IMR-90 (cell line): ENCODE results near the gene TRIO. TPM values are rescaled to one million over a fixed set of nuclear protein-coding genes. Genes with fewer than 3 reads are reported as not detected.

ENCODE experiments used
- ATAC-seq: fragments of 200-7000 bp; cut with Tn5 transposase; 2 replicates; pipeline ENCODE4 v1.9.1; 2020; ENCODE audit warnings: low read depth, mild to moderate bottlenecking, moderate library complexity
- BruUV-seq: library from RNA; stranded (reverse); fragments of 400-500 nt; replicated peaks from 2 replicates; lab custom pipeline; 2021; lab: Mats Ljungman, UMichigan
- CTCF ChIA-PET: fragments of 300-600 bp; formaldehyde crosslinking; extraction: SDS; loops from one replicate; lab custom pipeline; 2021; ENCODE audit warnings: antibody characterized with exemption; lab: Yijun Ruan, JAX
- POLR2A ChIA-PET: fragments of 300-600 bp; sonication (Branson Sonifier 250); formaldehyde crosslinking; loops from one replicate; lab custom pipeline; 2022; ENCODE audit warnings: antibody characterized with exemption; ENCODE audit not compliant: unreplicated experiment; lab: Charles Lee
- DNase-seq: peaks from one replicate; pipeline ENCODE4 v3.0.0; 2013
- H2AFZ ChIP-seq: replicated peaks from 2 replicates; pipeline ENCODE3; 2013; ENCODE audit warnings: low read length, mild to moderate bottlenecking; ENCODE audit not compliant: poor library complexity
- H2AK5ac ChIP-seq: 2 replicates; pipeline ENCODE4 v1.6.1; 2013; ENCODE audit warnings: low read depth, low read length, inconsistent platforms
- H2AK9ac ChIP-seq: replicated peaks from 2 replicates; pipeline ENCODE3; 2013; ENCODE audit warnings: mild to moderate bottlenecking, low read depth, low read length, moderate library complexity; ENCODE audit not compliant: poor library complexity
- H2BK120ac ChIP-seq: 2 replicates; pipeline ENCODE4 v1.6.1; 2013; ENCODE audit warnings: low read depth, low read length, inconsistent platforms
- H2BK15ac ChIP-seq: 3 replicates; pipeline ENCODE4 v1.6.1; 2013; ENCODE audit warnings: low read depth, low read length, inconsistent platforms
- H2BK20ac ChIP-seq: 2 replicates; pipeline ENCODE4 v1.6.1; 2013; ENCODE audit warnings: low read depth, mild to moderate bottlenecking, inconsistent platforms, low read length, moderate library complexity
- H2BK5ac ChIP-seq: 2 replicates; pipeline ENCODE4 v1.6.1; 2013; ENCODE audit warnings: mild to moderate bottlenecking, low read depth, low read length, inconsistent platforms; ENCODE audit not compliant: poor library complexity, severe bottlenecking
- H3K14ac ChIP-seq: replicated peaks from 2 replicates; pipeline ENCODE4 v1.6.1; 2013; ENCODE audit warnings: low read depth, low read length, inconsistent platforms
- H3K18ac ChIP-seq: 2 replicates; pipeline ENCODE4 v1.6.1; 2013; ENCODE audit warnings: low read depth, low read length, control low read depth
- H3K23ac ChIP-seq: 2 replicates; pipeline ENCODE4 v1.6.1; 2013; ENCODE audit warnings: low read depth, low read length, inconsistent platforms
- H3K27ac ChIP-seq: 2 replicates; pipeline ENCODE4 v1.5.1; 2013; ENCODE audit warnings: mild to moderate bottlenecking, control low read depth, low read length; ENCODE audit not compliant: insufficient read depth
- H3K27me3 ChIP-seq: 2 replicates; pipeline ENCODE4 v1.6.1; 2013; ENCODE audit warnings: low read length; ENCODE audit not compliant: control insufficient read depth, insufficient read depth
- H3K36me3 ChIP-seq: 2 replicates; pipeline ENCODE4 v1.6.1; 2013; ENCODE audit warnings: low read length, mixed read lengths; ENCODE audit not compliant: control insufficient read depth, insufficient read depth
- H3K4ac ChIP-seq: 2 replicates; pipeline ENCODE4 v1.6.1; 2013; ENCODE audit warnings: low read depth, low read length, inconsistent platforms
- H3K4me1 ChIP-seq: 2 replicates; pipeline ENCODE4 v1.6.1; 2013; ENCODE audit warnings: low read length, mixed read lengths; ENCODE audit not compliant: control insufficient read depth, insufficient read depth
- H3K4me2 ChIP-seq: 2 replicates; pipeline ENCODE4 v1.6.1; 2013; ENCODE audit warnings: low read depth, mild to moderate bottlenecking, control low read depth, low read length, moderate library complexity
- H3K4me3 ChIP-seq: 2 replicates; pipeline ENCODE4 v1.5.1; 2013; ENCODE audit warnings: low read depth, mild to moderate bottlenecking, control low read depth, low read length, moderate library complexity; ENCODE audit not compliant: insufficient read depth
- H3K56ac ChIP-seq: 2 replicates; pipeline ENCODE4 v1.6.1; 2013; ENCODE audit warnings: low read length, inconsistent platforms; ENCODE audit not compliant: insufficient read depth; ENCODE audit errors: extremely low read depth
- H3K79me1 ChIP-seq, 2 experiments: 2 replicates each; pipeline ENCODE4 v1.6.1; 2013; ENCODE audit warnings: low read length in 2 of 2, inconsistent platforms in 1 of 2, low read depth in 1 of 2
- H3K9ac ChIP-seq: 2 replicates; pipeline ENCODE4 v1.6.1; 2013; ENCODE audit warnings: low read depth, low read length, control low read depth
- H3K9me1 ChIP-seq: 2 replicates; pipeline ENCODE4 v1.6.1; 2013; ENCODE audit warnings: low read length, inconsistent platforms; ENCODE audit not compliant: insufficient read depth
- H3K9me3 ChIP-seq: 2 replicates; pipeline ENCODE4 v1.6.1; 2013; ENCODE audit warnings: low read length; ENCODE audit not compliant: control insufficient read depth, insufficient read depth
- H4K20me1 ChIP-seq: 2 replicates; pipeline ENCODE4 v1.6.1; 2013; ENCODE audit warnings: low read length, inconsistent platforms; ENCODE audit not compliant: insufficient read depth
- H4K5ac ChIP-seq: 2 replicates; pipeline ENCODE4 v1.6.1; 2013; ENCODE audit warnings: mild to moderate bottlenecking, low read depth, low read length, control low read depth
- H4K8ac ChIP-seq, 2 experiments: 2 replicates each; pipeline ENCODE4 v1.6.1; 2013; ENCODE audit warnings: low read depth in 2 of 2, low read length in 2 of 2, control low read depth in 1 of 2, inconsistent platforms in 1 of 2
- H4K91ac ChIP-seq: 2 replicates; pipeline ENCODE4 v1.6.1; 2013; ENCODE audit warnings: low read depth, low read length, inconsistent platforms; ENCODE audit not compliant: insufficient read depth
- BHLHE40 ChIP-seq: fragments of 150-350 bp; IDR thresholded peaks from 2 replicates; pipeline ENCODE4 v1.6.1; 2016; ENCODE audit warnings: mild to moderate bottlenecking, low read depth, low read length
- CEBPB ChIP-seq: IDR thresholded peaks from 2 replicates; pipeline ENCODE4 v1.6.1; 2012; ENCODE audit warnings: low read depth, low read length, improper control_type of control experiment
- CHD1 ChIP-seq: IDR thresholded peaks from 2 replicates; pipeline ENCODE4 v1.6.1; 2012; ENCODE audit warnings: low read depth, low read length, improper control_type of control experiment
- CTCF ChIP-seq: conservative IDR thresholded peaks from 2 replicates; pipeline ENCODE4 v1.5.1; 2012; ENCODE audit warnings: mild to moderate bottlenecking, low read depth, low read length, improper control_type of control experiment
- ELK1 ChIP-seq: fragments of 150-350 bp; IDR thresholded peaks from 2 replicates; pipeline ENCODE4 v1.6.1; 2016; ENCODE audit warnings: low read depth, mild to moderate bottlenecking, low read length, moderate library complexity, borderline replicate concordance
- FOS ChIP-seq: fragments of 150-350 bp; IDR thresholded peaks from 2 replicates; pipeline ENCODE4 v1.6.1; 2016; ENCODE audit warnings: low read depth, low read length
- MAFK ChIP-seq: IDR thresholded peaks from 2 replicates; pipeline ENCODE4 v1.6.1; 2012; ENCODE audit warnings: low read depth, low read length, improper control_type of control experiment
- MAZ ChIP-seq: IDR thresholded peaks from 2 replicates; pipeline ENCODE4 v1.6.1; 2012; ENCODE audit warnings: low read depth, mild to moderate bottlenecking, low read length, improper control_type of control experiment, moderate library complexity, borderline replicate concordance
- MXI1 ChIP-seq: IDR thresholded peaks from 2 replicates; pipeline ENCODE4 v1.6.1; 2012; ENCODE audit warnings: low read depth, mild to moderate bottlenecking, low read length, moderate library complexity, borderline replicate concordance
- NFE2L2 ChIP-seq: fragments of 150-350 bp; IDR thresholded peaks from 2 replicates; pipeline ENCODE4 v1.6.1; 2016; ENCODE audit warnings: low read depth, mild to moderate bottlenecking, low read length
- POLR2A ChIP-seq: IDR thresholded peaks from 2 replicates; pipeline ENCODE4 v1.6.1; 2012; ENCODE audit warnings: mild to moderate bottlenecking, low read depth, low read length
- RAD21 ChIP-seq: IDR thresholded peaks from 2 replicates; pipeline ENCODE4 v1.6.1; 2012; ENCODE audit warnings: low read length, improper control_type of control experiment
- RCOR1 ChIP-seq: IDR thresholded peaks from 2 replicates; pipeline ENCODE4 v1.6.1; 2012; ENCODE audit warnings: mild to moderate bottlenecking, low read length, improper control_type of control experiment; ENCODE audit not compliant: insufficient replicate concordance
- SMC3 ChIP-seq: fragments of 150-350 bp; IDR thresholded peaks from 2 replicates; pipeline ENCODE4 v1.6.1; 2016; ENCODE audit warnings: low read depth, mild to moderate bottlenecking, antibody characterized with exemption, low read length, moderate library complexity
- USF2 ChIP-seq: fragments of 150-350 bp; IDR thresholded peaks from 2 replicates; pipeline ENCODE4 v1.6.1; 2017; ENCODE audit warnings: mild to moderate bottlenecking, antibody characterized with exemption, low read length, low read depth
- dilution Hi-C: fragments of 300-500 bp; cut with HindIII; formaldehyde crosslinking; loops from one replicate; pipeline ENCODE4 v1.14.3; 2018; ENCODE audit warnings: low sequenced_read_pairs; ENCODE audit not compliant: unreplicated experiment
- in situ Hi-C: fragments of 300-500 bp; cut with MboI; formaldehyde crosslinking; loops from 3 replicates; pipeline ENCODE4 v1.14.3; 2019; ENCODE audit warnings: low sequenced_read_pairs, inconsistent platforms, mixed read lengths
- intact Hi-C: fragments of 100-400 bp; cut with micrococcal nuclease; formaldehyde crosslinking; loops from 2 replicates; pipeline ENCODE4 v1.10.0; 2022
- polyA plus RNA-seq, 3 experiments: library from polyadenylated mRNA; depleted of rRNA; stranded (reverse); fragments of >200 nt; gene quantifications; 2 replicates each; pipeline ENCODE4 v1.2.3, GENCODE V29; 2012; ENCODE audit warnings: low replicate concordance in 1 of 3
- total RNA-seq: library from RNA; depleted of rRNA; stranded (reverse); fragments of >200 nt; gene quantifications from 2 replicates; pipeline ENCODE4 v1.2.3, GENCODE V29; 2012

Gene TRIO
- total and polyA plus RNA-seq, 2 of the 4 experiments (the other 2 are of a cell fraction), result 206 to 522 TPM

GRCh38 chr5:14251733-14252132 lies 108.6 kb downstream of the TRIO start:
- Histone ChIP-seq H4K8ac (no peak overlapping the region), H3K4me3 (no peak overlapping the region), H2BK5ac (peak overlapping the region; percentile 3), H4K5ac (no peak overlapping the region), H3K9me1 (peaks cover 37% of the 10 kb centered on the region), H2AK9ac (no peak overlapping the region), H3K56ac (no peak overlapping the region), H2BK120ac (no peak overlapping the region), H2AK5ac (no peak overlapping the region), H3K4me2 (no peak overlapping the region), H3K4ac (peak overlapping the region; percentile 2), H2BK15ac (no peak overlapping the region), H3K18ac (no peak overlapping the region), H3K27ac (0 out of 2 replicates have a peak overlapping the region, but pooled peaks have one; percentile 13), H4K20me1 (peaks cover 98% of the 10 kb centered on the region), H3K9me3 (peaks cover 4% of the 10 kb centered on the region; the same call in 1 of the 2 replicates), H2BK20ac (no peak overlapping the region), H3K79me1 (peaks cover 0 to 57% of the 10 kb centered on the region in 2 experiments; a peak in 2 of 4 replicates), H3K27me3 (no peaks in the 10 kb centered on the region), H2AFZ (no peak overlapping the region), H4K91ac (no peak overlapping the region), H3K23ac (no peak overlapping the region), H3K36me3 (peaks cover 21% of the 10 kb centered on the region), H3K9ac (no peak overlapping the region), H3K4me1 (peaks cover 43% of the 10 kb centered on the region), H3K14ac (no peak overlapping the region)
- DNase-seq (no peak), ATAC-seq (no peak)
- in situ Hi-C loops (no loop called here), intact Hi-C loops (no loop called here), dilution Hi-C loops (no loop called here)
- ChIA-PET POLR2A (no interaction called here), CTCF (no interaction called here)
- TF ChIP-seq NFE2L2 (no peak), POLR2A (no peak), CHD1 (no peak), CTCF (no peak), MAFK (no peak), USF2 (no peak), RCOR1 (no peak), MXI1 (no peak), RAD21 (no peak), MAZ (no peak), ELK1 (no peak), BHLHE40 (no peak), CEBPB (no peak), SMC3 (no peak), FOS (no peak)
- BruUV-seq, result no TSS peak
